SK-MEL-5 (cell line): ENCODE data around the gene MAD1L1. TPM values are rescaled to one million over a fixed set of nuclear protein-coding genes. Genes with fewer than 3 reads are reported as not detected.
A peak's percentile ranks its signal among the peaks of the same experiment; 100 is the strongest.

Source experiments
- DNase-seq: peaks from one replicate; pipeline ENCODE4 v3.0.0-alpha.2; 2016; ENCODE audit warnings: low read depth, low spot score
- in situ Hi-C: cut with HindIII; loops from 2 replicates; pipeline ENCODE4 v1.10.0; 2016; ENCODE audit warnings: low sequenced_read_pairs, high pct_unique_total_duplicates, low pct_unique_long_range_greater_than_20kb
- total RNA-seq: library from RNA; depleted of rRNA; stranded (reverse); fragments of >200 nt; shearing (Covaris generic); gene quantifications from 2 replicates; pipeline ENCODE4 v1.2.3, GENCODE V29; 2014

The MAD1L1 gene
- total RNA-seq, 1 experiment from 2014 or later, result 204 TPM

GRCh38 chr7:2248984-2249694 is 16.4 kb upstream of the MAD1L1 start:
- in situ Hi-C loops, result no loop called here
- peak; percentile 91 for DNase-seq

DNA sequence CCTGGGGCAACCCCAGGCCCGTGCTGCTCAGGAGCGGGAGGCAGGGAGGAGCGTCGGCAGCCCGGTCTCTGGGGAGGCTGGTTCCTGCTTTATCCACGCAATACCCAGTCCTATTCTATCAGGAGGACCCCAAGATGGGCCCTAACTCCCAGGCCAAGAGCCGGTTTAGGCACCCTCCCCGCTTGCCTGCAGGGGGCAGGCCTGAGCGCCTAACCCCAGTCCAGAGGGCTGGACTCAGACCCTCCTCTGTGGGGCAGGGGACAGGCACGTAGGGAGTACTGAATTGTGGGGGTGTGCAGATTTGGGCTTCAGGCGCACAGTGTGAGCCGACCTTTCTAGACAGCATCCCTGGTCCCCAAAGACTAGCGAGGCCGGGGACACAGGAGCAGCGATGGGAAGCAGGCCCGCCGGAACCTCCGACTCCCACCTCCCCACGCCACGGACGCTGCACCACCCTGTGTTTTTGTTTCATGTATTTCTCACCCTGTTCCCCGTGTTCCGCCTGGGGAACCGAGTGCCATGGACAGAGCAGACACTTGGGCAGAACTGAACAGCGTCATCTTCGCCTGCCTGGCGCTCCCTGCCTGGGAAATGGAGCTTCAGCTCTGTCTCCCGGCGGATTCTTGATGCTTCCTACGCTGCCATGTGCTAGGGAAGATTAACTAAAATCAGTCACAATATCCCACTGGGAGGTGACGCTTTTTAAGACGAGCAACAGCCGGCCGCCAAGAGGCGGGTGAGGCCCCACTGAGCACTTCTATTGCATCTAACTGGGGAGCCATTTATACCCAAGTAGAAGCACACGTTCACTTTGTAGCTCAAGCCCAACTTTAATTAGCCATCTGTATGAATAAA is 14.6 kb upstream of the MAD1L1 start:
- in situ Hi-C loops, result no loop called here
- peak; percentile 54 for DNase-seq

GRCh38 chr7:2245883-2246675 is 13.3 kb upstream of the MAD1L1 start:
- DNase-seq, result no peak
- in situ Hi-C loops, result no loop called here

DNA sequence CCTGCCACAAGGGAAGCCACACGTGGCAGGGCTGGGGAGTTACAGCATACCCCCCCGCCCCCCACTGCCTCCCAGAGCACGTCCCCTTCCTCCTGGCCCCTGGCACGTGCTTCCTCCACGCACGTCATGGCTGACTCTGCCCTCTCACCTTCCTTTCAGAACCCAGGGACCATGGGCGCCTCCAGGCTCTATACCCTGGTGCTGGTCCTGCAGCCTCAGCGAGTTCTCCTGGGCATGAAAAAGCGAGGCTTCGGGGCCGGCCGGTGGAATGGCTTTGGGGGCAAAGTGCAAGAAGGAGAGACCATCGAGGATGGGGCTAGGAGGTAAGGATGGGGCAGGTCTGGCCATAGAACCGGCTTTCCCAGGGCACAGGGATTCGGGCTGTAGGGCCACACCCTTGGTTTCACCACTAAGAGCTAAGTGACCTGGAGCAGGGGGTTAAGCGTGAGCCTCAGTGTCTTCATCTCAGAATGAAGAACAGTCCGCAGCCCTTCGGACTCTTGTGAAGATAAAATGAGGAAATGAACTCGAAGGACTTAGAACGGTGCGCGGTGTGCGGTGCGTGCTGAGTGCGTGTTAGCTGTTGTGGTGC is 11.8 kb upstream of the MAD1L1 start:
- no peak for DNase-seq
- in situ Hi-C loops, result no loop called here

GRCh38 chr7:2243458-2243857 is 10.7 kb upstream of the MAD1L1 start:
- in situ Hi-C loops, result no loop called here

GRCh38 chr7:2242541-2243429 is 10.0 kb upstream of the MAD1L1 start:
- peak; percentile 54 for DNase-seq
- in situ Hi-C loops, result no loop called here

More at GRCh38 chr7:2243458-2243857, 10.7 kb upstream of the MAD1L1 start:
- DNase-seq, result no peak

DNA sequence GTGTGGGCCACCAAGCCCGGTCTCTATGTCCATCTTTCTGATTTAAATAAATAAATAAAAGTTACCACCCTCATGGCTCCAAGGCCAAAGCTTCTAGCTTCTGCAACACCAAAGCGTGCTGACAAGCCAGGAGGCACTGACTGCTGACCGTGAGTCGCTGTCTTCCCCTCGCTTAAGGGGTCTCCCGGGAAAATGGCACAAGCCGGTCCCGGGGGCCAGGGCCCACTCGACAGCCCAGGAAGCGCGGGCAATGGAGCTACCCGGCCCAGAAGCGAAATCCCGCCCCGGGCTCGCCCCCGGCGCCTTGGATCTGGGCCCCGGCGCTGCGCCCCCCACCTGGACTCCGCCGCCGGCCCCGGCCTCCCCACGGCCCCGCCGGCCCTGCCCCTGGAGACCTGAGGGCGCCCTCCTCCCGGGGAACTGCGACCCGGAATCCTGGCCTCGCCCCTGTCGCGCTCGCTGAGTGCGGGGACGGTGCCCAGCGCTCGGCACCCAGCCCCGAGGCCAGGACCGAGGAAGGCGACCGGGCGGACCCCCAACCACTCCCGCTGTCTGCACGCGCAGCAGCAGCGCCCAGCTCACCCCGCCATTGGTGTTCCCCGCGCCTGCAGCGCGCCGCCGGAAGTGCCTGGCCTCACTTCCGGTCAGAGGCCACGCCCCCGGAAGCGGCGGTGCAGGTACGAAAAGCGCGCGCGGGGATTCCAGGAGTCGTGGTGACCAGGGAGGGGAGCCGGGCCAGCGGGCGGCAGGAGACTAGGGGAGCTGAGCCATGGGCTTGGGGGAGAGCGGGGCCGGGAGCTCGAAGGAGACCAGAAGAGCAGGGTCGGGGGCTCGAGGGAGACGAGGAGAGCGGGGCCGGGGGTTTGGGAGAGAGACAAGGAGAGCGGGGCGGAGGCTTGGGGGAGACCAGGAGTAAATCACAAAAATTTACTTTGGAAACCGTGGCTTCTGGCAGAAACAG is 9.1 kb upstream of the MAD1L1 start, which contains the start of the genes MRM2 and NUDT1:
Gene MRM2 (minus strand): TSS at position 626 of the 961 bp plus-strand sequence. CDS start 36 bp downstream, at position 590.
Gene NUDT1 (plus strand): TSS at position 647 of the 961 bp plus-strand sequence. CDS start 2,349 bp downstream, outside the sequence.
- in situ Hi-C loops, result no loop called here
- peak; percentile 85 for DNase-seq

- in situ Hi-C loops, result no loop called here
- no peak for DNase-seq
These were observed 6.5 kb upstream of the MAD1L1 start for GRCh38 chr7:2239242-2239641.

- no peak for DNase-seq
- in situ Hi-C loops, result no loop called here
These were observed 4.4 kb upstream of the MAD1L1 start for GRCh38 chr7:2237109-2237602.

- no peak for DNase-seq
- in situ Hi-C loops, result no loop called here
These were observed 1.2 kb upstream of the MAD1L1 start for GRCh38 chr7:2233926-2234325.

- no peak for DNase-seq
- in situ Hi-C loops, result no loop called here
These were observed 566 bp downstream of the MAD1L1 start for GRCh38 chr7:2231992-2232765.

GRCh38 chr7:2230882-2231281 is 1.9 kb downstream of the MAD1L1 start:
- in situ Hi-C loops, result no loop called here
- no peak for DNase-seq

DNA sequence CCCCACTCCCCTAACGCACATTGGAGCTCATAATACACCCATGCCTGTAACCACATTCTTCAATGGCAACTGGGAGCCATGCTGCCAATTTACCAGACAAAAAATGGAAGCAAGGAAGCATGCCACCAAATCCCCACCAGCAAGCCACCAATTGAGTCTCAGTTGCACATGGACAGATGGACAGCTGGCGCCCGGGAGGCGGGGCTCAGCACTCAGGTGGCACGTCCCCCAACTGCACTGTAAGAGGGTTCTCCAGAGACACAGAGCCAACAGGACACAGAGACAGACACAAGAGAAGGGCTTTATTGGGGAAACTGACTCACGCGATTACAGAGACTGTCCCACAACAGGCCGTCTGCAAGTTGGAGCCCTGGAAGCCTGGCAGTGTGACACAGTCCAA is 2.5 kb downstream of the MAD1L1 start:
- DNase-seq, result no peak
- in situ Hi-C loops, result no loop called here

GRCh38 chr7:2229467-2229866 is 3.3 kb downstream of the MAD1L1 start:
- no peak for DNase-seq
- in situ Hi-C loops, result no loop called here

- in situ Hi-C loops, result no loop called here
- no peak for DNase-seq
These were observed 3.8 kb downstream of the MAD1L1 start for GRCh38 chr7:2228921-2229320.
